ENCODE measurements around the gene FOXG1. TPM values are rescaled to one million over a fixed set of nuclear protein-coding genes. Genes with fewer than 3 reads are reported as not detected.

Gene FOXG1
- total RNA-seq, 1 donor from 2014 or later, result 0.18 TPM

- Histone ChIP-seq H3K27ac (ENCODE audit: low read depth, low read length) (peak overlapping the region; percentile 7), H3K4me2 (ENCODE audit: low read length) (peak overlapping the region; percentile 83), H3K27me3 (ENCODE audit: insufficient read depth, low read length) (peaks cover 55% of the 10 kb centered on the region), H2AFZ (ENCODE audit: low read depth, low read length) (no peak overlapping the region), H3K79me2 (ENCODE audit: insufficient read depth, low read length) (peaks cover 42% of the 10 kb centered on the region), H3K9me3 (ENCODE audit: insufficient read depth, low read depth, low read length) (no peaks in the 10 kb centered on the region), H3K4me1 (ENCODE audit: insufficient read depth, low read length) (peaks cover 5% of the 10 kb centered on the region), H3K36me3 (ENCODE audit: insufficient read depth, low read length) (no peaks in the 10 kb centered on the region), H3K4me3 (ENCODE audit: insufficient read depth, low read depth, low read length) (no peak overlapping the region), H3K9ac (ENCODE audit: low read length) (peak overlapping the region; percentile 43), H4K20me1 (ENCODE audit: insufficient read depth, low read length) (no peaks in the 10 kb centered on the region)
- H3K4me1 Mint-ChIP-seq (ENCODE audit: low read depth, unreplicated experiment), result no peaks in the 10 kb centered on the region
- DNase-seq (ENCODE audit: low read depth) (no peak), FAIRE-seq (no peak)
- no peak overlapping the region for H3K4me3 Mint-ChIP-seq (ENCODE audit: unreplicated experiment)
- no peaks in the 10 kb centered on the region for H3K36me3 Mint-ChIP-seq (ENCODE audit: low read depth, unreplicated experiment)
- no peak overlapping the region for H3K27ac Mint-ChIP-seq (ENCODE audit: unreplicated experiment)
- peaks cover 11% of the 10 kb centered on the region for H3K9me3 Mint-ChIP-seq (ENCODE audit: unreplicated experiment)
- TF ChIP-seq CTCF (IDR thresholded peaks at IDR 0.05; ENCODE audit: insufficient read depth, low read depth, low read length) (no peak), EZH2 (IDR thresholded peaks at IDR 0.05; ENCODE audit: insufficient read depth, low read length) (peak; percentile 36)
- peaks cover 63% of the 10 kb centered on the region for H3K27me3 Mint-ChIP-seq (ENCODE audit: low read depth, unreplicated experiment)
These were observed 11.3 kb upstream of the FOXG1 start for GRCh38 chr14:28755198-28755815.

GRCh38 chr14:28755884-28756268 is 10.7 kb upstream of the FOXG1 start:
- Mint-ChIP-seq H3K27ac (ENCODE audit: unreplicated experiment) (no peak overlapping the region), H3K4me3 (ENCODE audit: unreplicated experiment) (no peak overlapping the region), H3K9me3 (ENCODE audit: unreplicated experiment) (peaks cover 11% of the 10 kb centered on the region), H3K27me3 (ENCODE audit: low read depth, unreplicated experiment) (peaks cover 68% of the 10 kb centered on the region), H3K4me1 (ENCODE audit: low read depth, unreplicated experiment) (no peaks in the 10 kb centered on the region), H3K36me3 (ENCODE audit: low read depth, unreplicated experiment) (no peaks in the 10 kb centered on the region)
- DNase-seq (ENCODE audit: low read depth), result no peak
- Histone ChIP-seq H3K27ac (ENCODE audit: low read depth, low read length) (peak overlapping the region; percentile 7), H4K20me1 (ENCODE audit: insufficient read depth, low read length) (no peaks in the 10 kb centered on the region), H3K4me1 (ENCODE audit: insufficient read depth, low read length) (peaks cover 5% of the 10 kb centered on the region), H3K36me3 (ENCODE audit: insufficient read depth, low read length) (no peaks in the 10 kb centered on the region), H2AFZ (ENCODE audit: low read depth, low read length) (no peak overlapping the region), H3K79me2 (ENCODE audit: insufficient read depth, low read length) (peaks cover 47% of the 10 kb centered on the region), H3K4me2 (ENCODE audit: low read length) (peak overlapping the region; percentile 83), H3K9ac (ENCODE audit: low read length) (peak overlapping the region; percentile 61), H3K27me3 (ENCODE audit: insufficient read depth, low read length) (peaks cover 60% of the 10 kb centered on the region), H3K9me3 (ENCODE audit: insufficient read depth, low read depth, low read length) (no peaks in the 10 kb centered on the region), H3K4me3 (ENCODE audit: insufficient read depth, low read depth, low read length) (no peak overlapping the region)
- no peak for FAIRE-seq
- no peak for TF ChIP-seq EZH2 (IDR thresholded peaks at IDR 0.05; ENCODE audit: insufficient read depth, low read length)
- TF ChIP-seq CTCF (IDR thresholded peaks at IDR 0.05; ENCODE audit: insufficient read depth, low read depth, low read length), result no peak

GRCh38 chr14:28756269-28756883 is 10.2 kb upstream of the FOXG1 start:
- DNase-seq (ENCODE audit: low read depth) (no peak), FAIRE-seq (no peak)
- Histone ChIP-seq H3K9me3 (ENCODE audit: insufficient read depth, low read depth, low read length) (no peaks in the 10 kb centered on the region), H3K36me3 (ENCODE audit: insufficient read depth, low read length) (no peaks in the 10 kb centered on the region), H4K20me1 (ENCODE audit: insufficient read depth, low read length) (no peaks in the 10 kb centered on the region), H3K9ac (ENCODE audit: low read length) (peak overlapping the region; percentile 61), H3K4me3 (ENCODE audit: insufficient read depth, low read depth, low read length) (no peak overlapping the region), H3K4me2 (ENCODE audit: low read length) (peak overlapping the region; percentile 83), H3K79me2 (ENCODE audit: insufficient read depth, low read length) (peaks cover 52% of the 10 kb centered on the region), H3K27me3 (ENCODE audit: insufficient read depth, low read length) (peaks cover 65% of the 10 kb centered on the region), H2AFZ (ENCODE audit: low read depth, low read length) (no peak overlapping the region), H3K4me1 (ENCODE audit: insufficient read depth, low read length) (peaks cover 8% of the 10 kb centered on the region), H3K27ac (ENCODE audit: low read depth, low read length) (peak overlapping the region; percentile 7)
- Mint-ChIP-seq H3K36me3 (ENCODE audit: low read depth, unreplicated experiment) (no peaks in the 10 kb centered on the region), H3K9me3 (ENCODE audit: unreplicated experiment) (peaks cover 16% of the 10 kb centered on the region), H3K27me3 (ENCODE audit: low read depth, unreplicated experiment) (peaks cover 73% of the 10 kb centered on the region), H3K4me3 (ENCODE audit: unreplicated experiment) (no peak overlapping the region), H3K4me1 (ENCODE audit: low read depth, unreplicated experiment) (no peaks in the 10 kb centered on the region), H3K27ac (ENCODE audit: unreplicated experiment) (peak overlapping the region; percentile 18)
- no peak for TF ChIP-seq CTCF (IDR thresholded peaks at IDR 0.05; ENCODE audit: insufficient read depth, low read depth, low read length)
- TF ChIP-seq EZH2 (IDR thresholded peaks at IDR 0.05; ENCODE audit: insufficient read depth, low read length), result peak; percentile 75

All from astrocyte (in vitro differentiated cells and primary cell).